ENCODE results near the gene ACTL7B.

ACTL7B gene

DNA sequence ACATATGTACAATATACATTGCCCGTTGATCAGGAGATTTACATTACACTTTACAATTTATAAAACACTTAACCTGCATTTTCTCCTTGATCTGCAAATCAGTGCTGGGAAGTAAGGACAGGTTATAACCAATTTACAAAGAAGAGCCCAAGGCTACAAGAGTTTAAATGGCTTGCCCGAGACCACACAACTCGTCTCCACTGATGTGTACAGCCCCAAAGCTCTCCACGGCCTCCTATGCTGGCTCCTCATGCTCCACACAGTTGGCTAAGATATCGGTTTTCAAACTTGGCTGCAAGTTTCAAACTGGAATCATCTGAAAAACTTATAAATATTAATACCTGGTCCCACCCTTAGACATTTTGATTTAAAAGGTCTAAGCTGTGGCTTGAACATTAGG, 10.3 kb downstream of the ACTL7B start:
- no peak overlapping the region for H3K4me3 ChIP-seq (ENCODE audit: low read depth in 1 of 2, low read length in 2 of 2)
- no peak overlapping the region for H3K4me2 ChIP-seq (ENCODE audit: insufficient read depth, low read length)
- H3K9ac ChIP-seq (ENCODE audit: low read depth, low read length), result no peak overlapping the region
- H3K27ac ChIP-seq (ENCODE audit: low read length), result no peak overlapping the region
- H4K20me1 ChIP-seq (ENCODE audit: insufficient read depth, low read length), result no peaks in the 10 kb centered on the region
- H3K9me3 ChIP-seq (ENCODE audit: insufficient read depth, low read length, severe bottlenecking), result no peaks in the 10 kb centered on the region
- no peaks in the 10 kb centered on the region for H3K36me3 ChIP-seq (ENCODE audit: insufficient read depth, low read length)
- H3K79me2 ChIP-seq (ENCODE audit: insufficient read depth, low read length), result no peaks in the 10 kb centered on the region
- ATAC-seq (ENCODE audit: insufficient read depth, low read depth), result no peak
- H2AFZ ChIP-seq (ENCODE audit: low read depth, low read length), result no peak overlapping the region
- H3K27me3 ChIP-seq (ENCODE audit: insufficient read depth, low read length, poor library complexity), result peaks cover 4% of the 10 kb centered on the region
- no peaks in the 10 kb centered on the region for H3K4me1 ChIP-seq (ENCODE audit: insufficient read depth, low read length)
- no peak for TF ChIP-seq EZH2 (IDR thresholded peaks at IDR 0.05; ENCODE audit: borderline replicate concordance, low read depth, low read length, severe bottlenecking)
- TF ChIP-seq, protein P1, sequence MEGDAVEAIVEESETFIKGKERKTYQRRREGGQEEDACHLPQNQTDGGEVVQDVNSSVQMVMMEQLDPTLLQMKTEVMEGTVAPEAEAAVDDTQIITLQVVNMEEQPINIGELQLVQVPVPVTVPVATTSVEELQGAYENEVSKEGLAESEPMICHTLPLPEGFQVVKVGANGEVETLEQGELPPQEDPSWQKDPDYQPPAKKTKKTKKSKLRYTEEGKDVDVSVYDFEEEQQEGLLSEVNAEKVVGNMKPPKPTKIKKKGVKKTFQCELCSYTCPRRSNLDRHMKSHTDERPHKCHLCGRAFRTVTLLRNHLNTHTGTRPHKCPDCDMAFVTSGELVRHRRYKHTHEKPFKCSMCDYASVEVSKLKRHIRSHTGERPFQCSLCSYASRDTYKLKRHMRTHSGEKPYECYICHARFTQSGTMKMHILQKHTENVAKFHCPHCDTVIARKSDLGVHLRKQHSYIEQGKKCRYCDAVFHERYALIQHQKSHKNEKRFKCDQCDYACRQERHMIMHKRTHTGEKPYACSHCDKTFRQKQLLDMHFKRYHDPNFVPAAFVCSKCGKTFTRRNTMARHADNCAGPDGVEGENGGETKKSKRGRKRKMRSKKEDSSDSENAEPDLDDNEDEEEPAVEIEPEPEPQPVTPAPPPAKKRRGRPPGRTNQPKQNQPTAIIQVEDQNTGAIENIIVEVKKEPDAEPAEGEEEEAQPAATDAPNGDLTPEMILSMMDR (IDR thresholded peaks at IDR 0.05; ENCODE audit: borderline replicate concordance, extremely low read depth, low read length, poor library complexity, severe bottlenecking), result no peak
- no peak for DNase-seq

DNA sequence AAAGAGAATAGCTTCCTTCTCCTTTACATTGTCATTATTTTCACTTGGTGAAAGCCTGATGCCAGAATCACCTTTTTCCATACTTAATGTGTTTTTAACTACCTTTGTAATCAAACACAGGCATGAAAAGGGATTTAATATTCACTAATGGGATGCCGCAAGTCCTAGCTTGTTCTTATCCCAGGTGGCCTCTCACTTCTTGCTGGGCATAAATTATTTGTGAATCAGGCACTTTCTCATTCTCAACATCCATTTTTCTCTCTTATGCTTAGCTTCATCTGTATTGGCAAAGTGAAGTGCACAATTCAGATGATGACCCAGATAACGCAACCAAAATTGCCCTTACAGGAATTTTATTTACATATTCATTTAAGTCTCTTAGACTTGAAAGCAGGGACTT, 10.9 kb downstream of the ACTL7B start:
- no peak for DNase-seq
- Histone ChIP-seq H4K20me1 (ENCODE audit: insufficient read depth, low read length) (no peaks in the 10 kb centered on the region), H3K4me2 (ENCODE audit: insufficient read depth, low read length) (no peak overlapping the region), H3K27me3 (ENCODE audit: insufficient read depth, low read length, poor library complexity) (peaks cover 4% of the 10 kb centered on the region), H3K4me3 (ENCODE audit: low read depth in 1 of 2, low read length in 2 of 2) (no peak overlapping the region), H3K36me3 (ENCODE audit: insufficient read depth, low read length) (no peaks in the 10 kb centered on the region), H3K9me3 (ENCODE audit: insufficient read depth, low read length, severe bottlenecking) (no peaks in the 10 kb centered on the region), H3K27ac (ENCODE audit: low read length) (no peak overlapping the region), H2AFZ (ENCODE audit: low read depth, low read length) (no peak overlapping the region), H3K9ac (ENCODE audit: low read depth, low read length) (no peak overlapping the region), H3K4me1 (ENCODE audit: insufficient read depth, low read length) (no peaks in the 10 kb centered on the region), H3K79me2 (ENCODE audit: insufficient read depth, low read length) (no peaks in the 10 kb centered on the region)
- TF ChIP-seq EZH2 (IDR thresholded peaks at IDR 0.05; ENCODE audit: borderline replicate concordance, low read depth, low read length, severe bottlenecking), result no peak
- TF ChIP-seq, protein P1 (IDR thresholded peaks at IDR 0.05; ENCODE audit: borderline replicate concordance, extremely low read depth, low read length, poor library complexity, severe bottlenecking), result no peak
- no peak for ATAC-seq (ENCODE audit: insufficient read depth, low read depth)

DNA sequence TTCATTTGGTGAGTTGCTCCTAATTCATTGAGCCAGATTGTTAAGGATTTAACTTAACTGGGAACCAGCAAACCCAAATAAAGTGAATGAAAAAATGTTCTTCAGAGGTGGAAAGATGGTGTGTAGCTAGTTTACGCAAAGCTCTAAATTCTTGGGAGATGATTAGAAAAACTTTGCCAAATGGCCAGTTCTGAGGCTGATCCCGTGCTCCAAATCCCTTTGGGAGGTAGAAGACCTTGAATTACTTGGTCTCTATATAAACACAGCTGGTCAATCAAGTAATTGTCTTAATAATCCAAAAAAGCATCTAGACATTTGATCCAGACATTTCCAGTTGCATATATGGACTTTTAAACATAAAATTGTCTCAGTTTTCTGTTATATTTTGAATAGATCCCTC, 11.4 kb downstream of the ACTL7B start:
- H2AFZ ChIP-seq (ENCODE audit: low read depth, low read length), result no peak overlapping the region
- H3K79me2 ChIP-seq (ENCODE audit: insufficient read depth, low read length), result no peaks in the 10 kb centered on the region
- no peaks in the 10 kb centered on the region for H3K9me3 ChIP-seq (ENCODE audit: insufficient read depth, low read length, severe bottlenecking)
- H3K27me3 ChIP-seq (ENCODE audit: insufficient read depth, low read length, poor library complexity), result peaks cover 4% of the 10 kb centered on the region
- ATAC-seq (ENCODE audit: insufficient read depth, low read depth), result no peak
- no peak overlapping the region for H3K4me2 ChIP-seq (ENCODE audit: insufficient read depth, low read length)
- H3K4me1 ChIP-seq (ENCODE audit: insufficient read depth, low read length), result no peaks in the 10 kb centered on the region
- TF ChIP-seq, protein P1 (IDR thresholded peaks at IDR 0.05; ENCODE audit: borderline replicate concordance, extremely low read depth, low read length, poor library complexity, severe bottlenecking), result no peak
- no peak overlapping the region for H3K4me3 ChIP-seq (ENCODE audit: low read depth in 1 of 2, low read length in 2 of 2)
- H3K36me3 ChIP-seq (ENCODE audit: insufficient read depth, low read length), result no peaks in the 10 kb centered on the region
- H4K20me1 ChIP-seq (ENCODE audit: insufficient read depth, low read length), result no peaks in the 10 kb centered on the region
- DNase-seq, result no peak
- no peak overlapping the region for H3K9ac ChIP-seq (ENCODE audit: low read depth, low read length)
- H3K27ac ChIP-seq (ENCODE audit: low read length), result no peak overlapping the region
